HG02970 (cell line): ENCODE data around the gene AK2.
"Not testable (repeated sequence)": the region's sequence is repeated elsewhere in the genome, so short reads cannot be mapped to it uniquely, and the experiment has no call there.

Experiments
- ATAC-seq: cut with Tn5 transposase; IDR thresholded peaks from one replicate; pipeline ENCODE4 v1.9.1; 2021; ENCODE audit warnings: mild to moderate bottlenecking, moderate library complexity, moderate number of reproducible peaks; ENCODE audit not compliant: unreplicated experiment, low FRiP score

Gene AK2

DNA sequence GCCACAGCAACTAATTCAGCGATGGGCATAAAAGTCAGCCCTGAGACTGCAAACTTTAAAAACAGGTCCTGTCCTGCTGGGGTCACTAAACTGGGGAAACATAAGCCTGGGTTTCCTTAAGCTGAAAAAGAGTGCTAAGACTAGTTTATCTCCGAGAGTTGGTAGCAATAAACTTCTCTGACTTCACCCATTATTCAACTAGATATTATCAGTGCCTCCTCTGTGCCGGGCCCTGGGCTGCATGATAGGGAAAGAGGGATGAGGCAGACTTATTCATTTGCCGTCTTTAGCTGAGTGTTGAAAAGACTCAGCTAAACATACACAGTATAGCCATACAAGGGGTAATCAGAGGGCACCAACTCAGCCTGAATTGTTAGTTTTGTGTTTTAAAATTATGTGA lies 33.0 kb downstream of the AK2 start:
- no peak for ATAC-seq

DNA sequence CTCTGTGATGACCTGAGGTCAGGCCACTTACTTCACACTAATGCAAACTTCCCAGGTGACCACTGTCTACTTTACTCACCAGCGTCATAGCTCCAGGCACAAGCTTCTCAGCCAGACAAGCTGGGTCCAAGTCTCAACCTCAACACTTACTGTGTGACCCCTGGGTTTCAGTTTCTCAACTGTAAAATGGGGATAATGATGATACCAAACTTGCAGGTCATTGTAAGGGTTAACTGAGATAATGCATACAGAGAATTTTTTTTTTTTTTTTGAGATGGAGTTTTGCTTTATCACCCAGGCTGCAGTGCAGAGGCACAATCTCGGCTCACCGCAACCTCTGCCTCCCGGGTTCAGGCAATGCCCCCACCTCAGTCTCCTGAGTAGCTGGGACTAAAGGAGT lies 34.7 kb downstream of the AK2 start:
- ATAC-seq = no peak

DNA sequence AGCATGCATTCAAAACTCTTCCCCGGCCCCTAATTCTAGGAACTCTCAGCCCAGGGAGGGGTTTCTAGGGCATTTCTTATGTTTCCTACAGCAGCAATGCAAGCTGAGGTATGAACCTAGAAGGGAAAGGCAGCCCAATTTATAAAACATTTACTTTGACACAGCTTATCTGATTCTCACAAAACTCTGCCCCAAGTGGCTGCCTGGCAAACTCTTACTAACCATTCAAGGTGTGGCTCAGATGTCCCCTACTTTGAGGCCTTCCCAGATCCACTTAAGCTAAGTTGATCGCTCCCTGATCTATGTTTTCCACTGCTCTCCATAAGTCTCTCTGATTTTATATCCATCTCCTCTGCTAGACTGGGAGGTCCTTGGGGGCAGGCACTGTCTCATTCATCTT lies 35.4 kb downstream of the AK2 start:
- no peak for ATAC-seq

DNA sequence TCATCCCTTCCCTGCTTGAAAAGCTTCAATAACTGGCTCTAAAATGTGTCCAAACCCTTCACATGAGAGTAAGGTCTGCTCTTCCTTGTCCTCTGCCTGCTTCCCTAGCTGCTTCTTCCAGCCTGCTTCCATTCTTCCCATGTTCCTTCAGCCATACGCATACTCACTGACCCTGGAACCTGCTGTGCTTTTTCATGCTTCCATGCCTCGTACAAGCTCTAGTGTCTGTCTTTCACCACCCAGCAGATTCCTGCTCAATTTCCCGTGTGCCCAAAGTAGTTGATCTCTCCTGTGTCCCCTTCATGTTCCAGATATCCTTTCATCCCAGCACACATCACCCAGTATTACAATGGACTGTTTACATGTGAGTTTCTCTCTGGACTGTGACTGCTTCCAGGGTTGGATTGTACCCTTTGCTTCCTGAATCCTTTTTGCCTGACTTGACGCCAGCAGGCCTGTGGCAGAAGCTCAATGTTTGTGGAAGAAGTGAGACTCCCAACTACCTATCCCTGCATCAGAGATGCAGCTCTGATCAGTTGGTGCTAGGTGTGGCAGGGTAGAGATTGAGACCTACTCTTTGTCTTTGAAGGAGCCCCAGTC lies 36.2 kb downstream of the AK2 start:
- no peak for ATAC-seq

DNA sequence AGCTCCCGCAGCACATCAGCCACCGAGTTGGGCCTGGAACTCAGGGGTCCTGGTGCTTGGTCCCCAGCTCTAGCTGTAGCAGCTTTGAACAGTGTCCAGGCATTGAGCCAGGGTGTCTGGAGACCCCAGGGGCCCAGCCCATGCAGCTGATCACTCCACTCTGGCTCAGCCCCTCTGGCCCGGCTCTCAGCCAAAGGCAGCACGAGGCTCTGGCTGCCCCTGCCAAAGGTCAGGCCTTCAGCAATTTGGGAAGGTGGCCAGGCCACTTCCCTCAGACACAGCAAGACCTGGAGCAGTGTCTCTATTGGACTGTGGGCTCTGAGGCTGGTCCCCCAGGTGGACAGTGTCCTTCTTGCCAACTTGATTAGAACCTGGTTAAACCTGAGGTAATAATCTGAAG lies 37.7 kb downstream of the AK2 start:
- no peak for ATAC-seq

DNA sequence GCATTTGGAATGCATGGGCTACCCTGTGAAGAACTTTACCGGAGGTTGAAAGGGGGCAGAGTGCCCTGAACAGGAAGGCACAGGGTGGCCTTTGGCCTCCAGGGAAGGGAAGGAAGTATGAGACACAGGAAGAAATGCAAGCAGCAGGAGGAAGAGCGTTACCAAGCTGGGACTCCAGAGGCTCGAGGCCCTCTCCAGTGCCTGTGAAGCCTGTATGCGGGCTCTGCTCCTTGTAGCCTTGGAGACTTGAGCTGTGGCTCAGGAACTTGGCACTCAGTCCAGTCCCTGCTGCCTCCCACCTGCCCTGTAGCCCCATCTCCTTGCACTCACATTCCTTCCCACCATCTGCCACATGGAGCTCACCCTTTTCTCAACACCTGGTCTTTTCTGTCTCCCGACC lies 38.6 kb downstream of the AK2 start:
- ATAC-seq = no peak

DNA sequence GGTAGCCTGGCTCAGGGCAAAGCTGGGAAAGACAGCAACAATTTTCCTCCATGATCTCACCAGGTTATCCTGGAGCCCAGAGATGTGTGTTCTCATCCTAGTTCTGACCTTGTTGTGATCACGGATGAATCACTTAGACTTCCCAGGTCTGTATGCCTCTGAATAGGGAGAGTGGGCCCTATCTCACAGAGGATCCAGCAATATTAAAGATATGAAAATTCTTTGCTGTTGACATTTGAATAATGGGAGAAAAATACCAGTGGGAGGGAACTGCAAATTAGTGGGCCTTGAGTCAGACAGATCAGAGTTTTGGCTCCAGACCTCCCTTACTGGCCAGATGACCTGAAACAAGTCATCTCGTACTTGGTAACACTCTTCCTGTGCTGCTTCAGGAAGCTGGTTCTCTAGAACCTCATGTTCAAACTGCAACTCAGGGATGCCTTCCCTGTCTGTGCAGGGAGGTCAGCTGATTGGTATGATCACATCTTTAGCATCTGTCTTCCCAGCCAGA lies 39.2 kb downstream of the AK2 start:
- no peak for ATAC-seq

DNA sequence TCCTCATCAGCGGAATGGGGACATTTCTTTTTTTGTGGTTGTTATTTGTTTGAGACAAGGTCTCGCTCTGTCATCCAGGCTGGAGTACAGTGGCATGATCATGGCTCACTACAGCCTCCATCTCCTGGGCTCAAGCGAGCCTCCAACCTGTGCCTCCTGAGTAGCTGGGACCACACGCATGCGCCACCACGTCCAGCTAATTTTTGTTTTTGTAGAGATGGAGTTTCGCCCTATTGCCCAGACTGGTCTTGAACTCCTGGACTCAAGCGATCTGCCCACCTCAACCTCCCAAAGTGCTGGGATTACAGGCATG lies 43.4 kb downstream of the AK2 start:
- ATAC-seq = not testable (repeated sequence)

DNA sequence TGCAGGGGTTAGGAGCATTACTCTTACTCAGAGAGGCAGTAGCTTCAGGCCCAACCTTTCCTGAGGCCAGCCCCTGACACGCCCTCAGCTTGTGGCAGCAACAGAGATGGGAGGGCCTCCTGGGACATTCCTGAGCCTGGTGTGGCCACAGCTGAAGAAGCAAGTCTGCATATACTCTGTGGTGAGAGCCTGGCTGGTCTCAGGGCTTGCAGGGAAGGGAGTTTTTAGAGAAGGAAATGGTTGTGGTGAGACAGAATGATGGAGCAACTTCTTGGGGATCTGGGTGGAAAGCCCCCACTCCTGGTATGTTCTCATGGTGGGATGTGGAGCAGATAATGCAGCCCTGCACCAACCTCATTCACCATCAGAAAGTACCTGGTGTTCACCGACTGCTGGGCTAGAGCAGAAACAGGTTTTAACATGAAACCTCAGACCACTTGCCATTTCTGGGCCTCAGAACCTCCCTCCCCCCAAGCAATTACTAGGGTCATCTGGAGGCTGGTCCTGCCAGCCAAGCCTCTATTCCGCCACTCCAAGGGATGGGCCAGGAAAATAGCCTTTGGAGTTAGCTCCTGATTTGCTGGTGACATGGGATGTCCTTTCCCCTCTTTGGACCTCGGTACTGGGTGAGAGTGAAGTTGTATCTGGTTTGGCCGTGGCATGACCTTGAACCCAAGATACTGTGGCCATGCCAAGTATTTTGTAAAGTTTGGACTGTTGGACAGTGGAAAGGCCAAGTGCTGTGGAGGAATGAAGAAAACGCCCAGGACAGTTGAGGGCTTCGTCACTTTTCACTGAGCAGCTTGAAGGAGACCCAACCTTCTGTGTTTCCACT lies 44.0 kb downstream of the AK2 start:
- ATAC-seq = peak; percentile 82

DNA sequence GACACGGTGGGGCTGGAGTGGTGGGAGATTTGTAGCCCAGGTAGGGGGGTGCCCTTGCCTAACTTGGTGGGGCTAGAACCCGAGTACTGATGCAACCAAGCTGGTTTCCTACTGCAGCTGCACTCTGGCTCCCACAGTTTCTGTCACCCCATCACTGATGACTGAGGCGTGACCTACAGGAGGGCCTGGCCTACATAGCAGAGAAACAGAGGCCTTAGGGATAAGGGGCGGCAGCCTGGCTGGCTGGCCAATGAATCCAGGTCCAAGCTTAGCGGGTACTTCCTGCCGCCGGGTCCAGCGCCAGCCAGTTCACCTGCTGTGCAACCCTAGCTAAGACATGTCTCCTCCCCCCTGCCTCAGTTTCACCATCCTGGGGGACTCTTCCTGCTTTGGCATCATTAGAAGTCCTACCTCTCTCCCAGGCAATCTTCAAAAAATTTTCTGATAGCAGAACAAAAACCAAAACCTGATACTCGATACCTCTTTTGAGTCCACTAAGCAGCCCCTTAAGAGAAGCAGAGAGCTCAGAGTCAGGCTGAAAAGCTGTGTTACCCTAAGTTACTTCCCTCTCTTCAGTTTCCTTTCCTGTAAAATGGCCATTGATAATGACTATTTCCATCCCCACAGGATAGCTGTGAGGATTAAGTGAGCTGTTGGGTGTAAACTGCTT lies 44.7 kb downstream of the AK2 start:
- ATAC-seq = no peak

DNA sequence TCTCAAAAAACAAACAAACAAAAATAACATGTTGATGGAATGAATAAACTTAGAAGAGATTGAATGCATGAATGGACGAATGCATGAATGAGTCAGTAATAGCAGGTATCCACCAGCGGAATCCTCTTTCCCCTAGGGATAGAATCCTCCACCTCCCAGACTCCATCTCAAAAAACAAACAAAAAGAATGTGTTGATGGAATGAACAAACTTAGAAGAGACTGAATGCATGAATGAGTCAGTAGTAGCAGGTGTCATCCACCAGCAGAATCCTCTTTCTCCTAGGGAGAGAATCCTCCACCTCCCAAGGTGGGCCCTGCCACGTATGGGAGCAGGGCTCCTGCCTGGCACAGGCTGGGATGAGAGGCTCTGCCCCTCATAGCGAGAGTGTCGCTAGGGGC lies 45.3 kb downstream of the AK2 start:
- no peak for ATAC-seq

DNA sequence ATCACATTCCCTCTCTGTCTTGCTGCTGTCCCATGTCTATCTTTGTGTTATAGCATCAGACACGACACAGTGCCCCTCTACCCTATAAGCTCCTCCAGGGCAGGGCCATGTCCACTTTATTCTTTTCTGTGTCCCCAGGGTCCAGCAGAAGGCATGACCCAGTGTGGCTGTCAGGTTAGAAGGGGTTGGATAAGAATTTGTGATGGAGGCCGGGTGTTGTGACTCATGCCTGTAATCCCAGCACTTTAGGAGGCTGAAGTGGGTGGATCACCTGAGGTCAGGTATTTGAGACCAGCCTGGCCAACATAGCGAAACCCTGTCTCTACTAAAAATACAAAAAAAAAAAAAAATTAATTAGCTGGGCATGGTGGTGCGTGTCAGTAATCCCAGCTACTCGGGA lies 45.8 kb downstream of the AK2 start:
- ATAC-seq = no peak

DNA sequence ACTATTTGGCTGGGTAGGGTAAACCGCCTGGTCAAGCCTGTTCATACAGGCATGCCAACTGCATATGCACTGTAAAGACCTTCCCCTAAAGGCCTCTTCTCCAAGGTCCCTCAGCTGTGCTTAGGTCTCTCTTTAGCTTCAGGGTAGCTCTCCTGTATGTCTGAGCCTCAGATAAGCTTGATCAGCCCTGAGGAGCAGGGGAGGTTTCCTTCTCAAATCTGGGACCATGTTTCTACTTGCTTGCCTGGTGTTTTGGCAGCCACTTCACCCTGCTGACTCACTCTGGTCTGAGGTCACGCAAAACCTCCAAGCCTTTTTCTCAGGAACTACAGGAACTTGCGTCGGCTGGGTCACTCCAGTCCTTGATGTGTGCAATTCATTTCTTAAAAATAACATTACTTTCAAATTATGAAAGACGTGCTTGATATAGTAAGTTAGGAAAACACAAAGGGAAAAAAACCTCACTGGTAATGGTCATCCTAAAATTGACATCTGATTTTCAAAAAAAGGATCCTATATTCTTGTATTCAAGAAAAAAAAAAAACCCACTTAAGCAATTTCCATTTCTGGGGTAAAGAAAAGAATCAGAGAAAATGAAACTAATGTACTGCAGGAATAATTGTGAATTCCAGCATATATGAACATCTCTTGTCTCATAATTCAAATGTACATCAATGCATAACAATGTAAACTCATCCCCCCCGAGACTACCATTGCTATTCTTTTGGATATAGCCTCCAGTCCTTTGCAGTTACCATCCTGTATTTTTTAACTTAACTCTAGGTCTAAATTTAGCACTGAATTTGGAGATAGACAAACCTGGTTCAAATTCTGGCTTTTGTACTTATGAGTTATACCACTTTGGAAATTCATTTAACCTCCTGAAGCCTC lies 47.3 kb downstream of the AK2 start:
- no peak for ATAC-seq

DNA sequence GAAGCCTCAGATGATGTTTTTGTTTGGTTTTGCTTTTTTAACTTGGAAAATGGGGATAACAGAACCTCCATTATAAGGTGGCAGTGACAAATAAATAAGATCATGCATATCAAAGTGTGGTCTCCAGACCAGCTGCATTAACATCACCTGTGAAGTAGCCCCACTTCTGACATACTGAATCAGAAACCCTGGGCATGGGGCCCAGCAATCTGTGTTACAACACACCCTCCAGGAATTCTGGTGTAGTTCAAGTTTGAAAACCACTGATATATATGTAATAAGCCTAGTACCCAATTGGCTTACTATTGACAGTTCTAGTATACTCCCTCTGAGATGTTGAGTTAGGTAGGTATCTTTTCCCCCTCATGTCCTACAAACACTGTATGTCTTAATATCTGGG lies 48.0 kb downstream of the AK2 start:
- ATAC-seq = no peak

DNA sequence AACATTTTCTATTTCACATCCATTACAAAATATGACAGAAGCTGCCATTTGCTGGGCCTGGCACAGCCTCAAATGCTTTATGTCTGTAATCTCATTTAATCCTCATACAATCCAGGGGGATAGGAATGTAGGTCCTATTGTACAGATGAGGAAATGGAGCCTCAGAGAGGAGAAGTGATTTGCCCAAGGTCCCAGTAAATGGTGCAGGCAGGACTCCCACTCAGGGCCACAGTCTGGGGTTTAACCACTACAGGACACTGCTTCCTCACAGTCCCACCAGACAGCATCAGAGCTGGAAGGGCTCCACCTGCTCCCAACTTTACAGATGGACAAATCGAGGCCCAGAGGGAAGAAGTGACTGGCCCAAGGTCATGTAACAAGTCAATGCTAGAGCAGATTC lies 51.5 kb downstream of the AK2 start:
- no peak for ATAC-seq

DNA sequence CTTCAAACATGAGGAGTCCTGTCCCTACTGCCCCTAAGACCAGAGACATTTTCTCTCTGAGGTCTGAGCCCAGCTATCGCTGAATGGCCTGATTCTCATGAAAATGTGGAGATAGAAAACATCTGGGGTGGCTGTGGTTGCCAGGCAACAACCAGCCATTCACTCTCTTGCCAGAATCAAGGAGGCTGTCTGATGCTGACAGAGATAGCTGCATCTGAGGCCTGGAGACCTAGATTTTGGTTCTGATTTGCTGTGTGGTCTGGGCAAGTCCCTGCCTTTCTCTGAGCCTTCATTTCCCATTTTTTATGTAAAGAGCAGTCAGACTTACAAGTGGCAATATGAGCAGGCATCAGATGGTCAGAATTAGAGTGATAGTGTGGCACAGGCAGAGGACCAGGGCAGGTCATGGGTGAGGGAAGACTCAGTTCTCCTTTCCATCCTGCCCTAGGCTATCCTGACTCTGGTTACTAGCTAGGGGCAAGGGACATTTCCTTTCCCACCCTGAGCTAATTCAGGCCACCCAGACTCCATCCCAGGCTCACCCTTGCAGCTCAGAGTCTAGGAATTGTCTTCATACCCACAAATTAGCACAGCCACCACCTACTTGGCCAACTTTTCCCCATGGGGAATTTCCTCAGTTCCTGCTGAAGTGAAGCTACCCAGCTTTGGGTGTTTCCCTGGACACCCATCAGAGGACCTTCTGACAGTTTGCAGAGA lies 52.1 kb downstream of the AK2 start:
- no peak for ATAC-seq

DNA sequence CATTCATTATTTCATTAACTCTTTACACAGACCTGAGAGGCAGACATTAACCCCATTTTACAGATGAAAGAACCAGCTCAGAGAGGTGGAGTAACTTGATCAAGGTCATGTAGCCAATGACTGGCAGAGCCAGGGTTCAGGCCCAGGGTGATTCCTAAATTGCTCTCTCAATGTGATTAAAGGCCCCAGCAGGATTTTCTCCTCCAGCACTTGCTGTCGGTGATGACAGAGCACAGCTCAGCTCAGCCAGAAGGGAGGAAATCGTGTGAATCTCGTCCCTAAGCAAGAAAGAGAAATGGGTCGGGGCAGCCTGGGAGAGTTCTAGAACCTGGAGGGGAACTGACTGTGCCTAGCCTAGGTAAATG lies 52.6 kb downstream of the AK2 start:
- no peak for ATAC-seq

DNA sequence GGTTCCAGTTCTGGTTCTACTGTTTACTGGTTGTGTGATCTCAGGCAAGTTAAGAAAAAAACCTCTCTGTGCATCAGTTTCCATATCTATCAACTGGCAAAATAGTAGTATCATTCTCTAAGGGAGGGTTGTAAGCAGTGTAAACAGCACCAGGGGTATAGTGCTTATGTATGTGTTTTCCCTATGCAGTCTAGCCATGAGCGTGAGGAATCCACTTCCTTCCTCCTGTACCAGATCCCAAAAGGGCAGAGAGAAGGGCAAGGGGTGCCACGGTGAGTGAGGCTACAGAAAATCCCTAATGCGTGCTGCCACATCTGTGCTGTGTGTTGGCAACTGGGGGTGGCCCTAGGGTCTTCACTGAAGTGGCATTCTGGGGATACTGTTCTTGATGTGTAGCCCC lies 53.7 kb downstream of the AK2 start:
- ATAC-seq = no peak

DNA sequence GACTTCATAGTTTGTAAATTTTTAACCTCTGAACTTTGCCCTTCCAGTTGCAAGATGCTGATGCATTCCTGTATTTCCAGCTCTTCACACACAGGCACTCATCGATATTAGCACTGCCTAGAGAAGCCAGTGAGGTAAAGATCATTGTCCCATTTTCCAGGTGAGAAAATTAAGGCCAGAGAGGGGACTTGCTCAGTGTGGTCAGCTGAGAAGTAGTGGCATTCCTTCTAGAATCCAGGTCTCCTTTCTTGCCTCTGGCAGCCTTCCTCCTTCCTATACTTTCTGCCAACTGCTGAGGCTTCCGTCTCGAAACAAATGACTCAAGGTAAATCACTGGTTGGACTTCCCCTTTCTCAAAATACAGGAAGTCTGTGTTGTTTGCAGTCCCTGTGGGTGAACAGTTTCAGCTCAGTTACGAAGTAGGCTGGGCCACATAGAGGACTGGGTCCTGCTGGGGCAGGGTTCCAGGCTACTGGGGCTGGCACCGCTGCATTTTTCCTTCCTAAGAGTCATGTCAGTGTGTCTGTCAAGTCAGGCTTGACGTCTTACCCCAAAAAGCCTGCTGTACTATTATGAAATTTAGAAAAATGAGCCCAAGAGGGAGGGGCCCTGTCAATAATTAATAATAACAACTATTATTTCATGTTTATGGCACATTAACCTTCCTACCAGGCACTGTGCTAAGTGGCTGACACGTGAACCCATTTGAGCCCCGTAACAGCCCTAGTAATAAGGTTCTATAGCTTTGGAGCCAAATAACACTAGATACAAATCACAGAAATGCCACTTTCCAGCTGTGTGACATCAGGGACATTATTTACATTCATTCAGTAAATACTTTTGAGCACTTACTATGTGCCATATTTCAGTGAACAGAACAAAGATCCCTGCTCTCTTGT lies 55.4 kb downstream of the AK2 start:
- peak; percentile 77 for ATAC-seq
